SH-SY5Y (cell line): ENCODE results near the gene ZFP36L1.

ENCODE experiments used
- GATA2 ChIP-seq: IDR thresholded peaks from 2 replicates; pipeline ENCODE4 v1.6.1; 2011; ENCODE audit warnings: mild to moderate bottlenecking, low read depth, low read length
- GATA3 ChIP-seq: IDR thresholded peaks from 2 replicates; pipeline ENCODE4 v1.6.1; 2011; ENCODE audit warnings: low read depth, mild to moderate bottlenecking, low read length, moderate library complexity

DNA sequence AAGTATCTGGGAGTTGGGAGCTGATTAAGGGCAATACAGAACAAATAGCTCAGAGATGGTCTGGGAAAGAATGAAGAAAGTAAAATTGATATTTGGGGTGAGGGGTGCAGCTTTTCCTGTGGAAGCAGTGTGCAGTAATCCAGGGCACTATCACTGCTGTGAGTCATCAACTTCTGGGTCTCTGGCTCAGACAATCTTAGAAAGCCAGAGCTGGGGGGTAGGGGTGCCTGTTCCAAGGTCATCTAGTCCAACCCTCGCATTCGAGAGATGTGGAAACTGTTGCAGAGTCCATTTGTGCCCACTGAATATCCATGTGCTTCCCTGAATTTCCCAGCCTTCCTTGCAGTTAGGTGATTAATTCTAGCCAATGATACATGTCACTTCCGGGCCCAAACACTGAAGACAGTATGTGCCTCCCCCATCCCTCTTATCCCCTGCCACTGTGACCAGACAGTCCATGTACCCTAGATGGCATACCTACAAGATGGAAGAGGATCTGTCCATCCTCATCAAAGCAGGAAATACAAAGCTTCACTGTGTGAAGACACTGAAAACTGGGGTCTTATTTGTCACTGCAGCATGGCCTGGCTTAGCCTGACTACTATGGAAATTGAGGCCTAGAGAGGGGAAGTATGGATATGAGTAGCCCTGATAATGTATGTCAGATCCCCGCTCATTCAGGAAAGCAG, 51.9 kb downstream of the ZFP36L1 start:
- TF ChIP-seq GATA2 (no peak), GATA3 (no peak)
